ENCODE measurements around the gene LRRC9.

Gene LRRC9

GRCh38 chr14:59919570-59920377 lies at the start of gene LRRC9:
Gene LRRC9, plus strand, starts transcription at chr14:59920144.
- Histone ChIP-seq H3K27me3 (peaks cover 0 to 12% (median 8%) of the 10 kb centered on the region in 11 experiments; a peak in 14 of 22 replicates), H3K27ac (no peak within 1 kb of the TSS), H3K36me3 (no peaks in the 10 kb centered on the region), H3K9ac (peak within 1 kb of the TSS in 6 of 11 experiments; percentile 13 to 37 (median 25); a peak in 9 of 22 replicates), H4K20me1 (no peaks in the 10 kb centered on the region), H3K9me3 (replicated peaks in 1 of 11) (peaks cover 0 to 3% (median 0%) of the 10 kb centered on the region in 11 experiments; a peak in 1 of 22 replicates), H3K4me3 (peak within 1 kb of the TSS; percentile 18 to 65 (median 52); a peak in 19 of 20 replicates), H3K4me2 (peak within 1 kb of the TSS; percentile 58 to 85 (median 74)), H3K4me1 (peaks cover 0 to 7% (median 0%) of the 10 kb centered on the region in 10 experiments; a peak in 2 of 20 replicates)
- no peak for TF ChIP-seq Cebpa-rat (IDR thresholded peaks at IDR 0.05)

- Histone ChIP-seq H3K4me2 (peak within 1 kb of the TSS; percentile 84 to 100 (median 96)), H3K9ac (peak within 1 kb of the TSS; percentile 72 to 84 (median 79)), H3K4me1 (peaks cover 0 to 20% (median 11%) of the 10 kb centered on the region in 10 experiments; a peak in 13 of 20 replicates), H3K27me3 (peaks cover 0 to 24% (median 14%) of the 10 kb centered on the region in 11 experiments; a peak in 19 of 22 replicates), H4K20me1 (0 out of 22 replicates have a peak, but pooled peaks cover 0 to 4% (median 0%) of the 10 kb centered on the region in 11 experiments), H3K9me3 (replicated peaks in 1 of 11) (no peaks in the 10 kb centered on the region), H3K27ac (peak within 1 kb of the TSS; percentile 20 to 72 (median 54); a peak in 19 of 22 replicates), H3K4me3 (peak within 1 kb of the TSS; percentile 73 to 94 (median 84)), H3K36me3 (no peaks in the 10 kb centered on the region)
- no peak for TF ChIP-seq Cebpa-rat (IDR thresholded peaks at IDR 0.05)
These were observed 49.4 kb upstream of the LRRC9 start, which contains the start of gene RTN1 for GRCh38 chr14:59870277-59871165. Gene RTN1, minus strand, starts transcription at chr14:59870776. Its CDS starts 146 bp downstream, at chr14:59870630.

- Histone ChIP-seq H4K20me1 (0 out of 22 replicates have a peak, but pooled peaks cover 0 to 4% (median 0%) of the 10 kb centered on the region in 11 experiments), H3K36me3 (no peaks in the 10 kb centered on the region), H3K4me3 (peak overlapping the region; percentile 73 to 94 (median 84)), H3K27ac (peak overlapping the region in 1 of 11 experiments; percentile 72; a peak in 1 of 22 replicates), H3K4me2 (peak overlapping the region; percentile 84 to 100 (median 96)), H3K27me3 (peaks cover 0 to 24% (median 14%) of the 10 kb centered on the region in 11 experiments; a peak in 19 of 22 replicates), H3K9ac (peak overlapping the region in 10 of 11 experiments; percentile 72 to 84 (median 80); a peak in 18 of 22 replicates), H3K9me3 (replicated peaks in 1 of 11) (no peaks in the 10 kb centered on the region), H3K4me1 (peaks cover 0 to 20% (median 11%) of the 10 kb centered on the region in 10 experiments; a peak in 13 of 20 replicates)
- no peak for TF ChIP-seq Cebpa-rat (IDR thresholded peaks at IDR 0.05)
These were observed 48.8 kb upstream of the LRRC9 start for GRCh38 chr14:59871166-59871495.

DNA sequence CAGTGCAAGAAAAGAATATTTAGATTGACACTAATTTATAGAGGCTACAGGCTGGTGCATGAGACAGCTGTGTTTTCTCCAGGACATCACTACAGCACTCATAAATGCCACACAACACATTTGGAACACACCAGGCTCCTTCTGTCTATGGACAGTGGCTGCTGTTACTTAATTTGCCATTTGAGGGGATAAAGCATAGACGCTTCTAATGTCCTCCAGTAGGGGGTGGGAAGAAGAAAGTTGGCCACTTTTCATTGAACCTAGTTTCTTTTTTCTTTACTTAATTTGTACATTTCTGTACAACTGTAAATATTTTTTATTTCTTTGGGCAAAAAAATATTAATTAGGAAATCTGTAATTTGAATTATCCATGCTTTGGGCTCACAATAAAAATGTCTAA lies 37.0 kb upstream of the LRRC9 start:
- H3K9me3 ChIP-seq (replicated peaks in 1 of 11) = no peaks in the 10 kb centered on the region
- no peak overlapping the region for H3K4me3 ChIP-seq
- H3K36me3 ChIP-seq = no peaks in the 10 kb centered on the region
- TF ChIP-seq Cebpa-rat (IDR thresholded peaks at IDR 0.05) = no peak
- no peak overlapping the region for H3K27ac ChIP-seq
- no peaks in the 10 kb centered on the region for H3K4me1 ChIP-seq
- no peak overlapping the region for H3K9ac ChIP-seq
- H3K4me2 ChIP-seq = no peak overlapping the region
- H3K27me3 ChIP-seq = no peaks in the 10 kb centered on the region
- H4K20me1 ChIP-seq = no peaks in the 10 kb centered on the region

- Histone ChIP-seq H3K4me1 (peaks cover 0 to 3% (median 0%) of the 10 kb centered on the region in 10 experiments; a peak in 1 of 20 replicates), H3K27ac (no peak overlapping the region), H3K4me2 (no peak overlapping the region), H3K4me3 (no peak overlapping the region), H3K9me3 (replicated peaks in 1 of 11) (no peaks in the 10 kb centered on the region), H3K27me3 (no peaks in the 10 kb centered on the region), H3K9ac (no peak overlapping the region), H4K20me1 (no peaks in the 10 kb centered on the region), H3K36me3 (no peaks in the 10 kb centered on the region)
- TF ChIP-seq Cebpa-rat (IDR thresholded peaks at IDR 0.05) = no peak
These were observed 29.3 kb upstream of the LRRC9 start for GRCh38 chr14:59890676-59891075.

DNA sequence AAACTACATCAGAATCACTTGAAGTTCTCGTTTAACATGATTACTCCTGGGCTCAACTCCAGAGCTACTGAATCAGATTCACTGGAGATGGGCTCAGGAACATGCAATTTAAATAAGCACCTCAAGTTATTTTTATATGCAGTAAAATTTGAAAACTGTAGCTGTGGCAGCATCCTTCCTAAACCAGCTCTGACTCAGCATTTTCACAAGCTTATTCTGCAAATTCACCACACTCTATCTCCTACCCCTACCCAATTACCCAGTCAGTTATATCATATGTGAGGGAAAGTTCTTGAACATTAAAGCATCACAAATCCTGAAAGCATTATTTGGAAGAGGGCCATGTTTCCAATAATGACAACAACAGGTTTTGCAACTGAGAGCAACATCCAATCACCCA lies 24.2 kb upstream of the LRRC9 start:
- Histone ChIP-seq H3K4me3 (no peak overlapping the region), H3K9ac (no peak overlapping the region), H3K4me2 (0 out of 22 replicates have a peak overlapping the region, but pooled peaks of 1 of the 11 experiments have one; percentile 11), H3K36me3 (no peaks in the 10 kb centered on the region), H3K27ac (no peak overlapping the region), H3K27me3 (no peaks in the 10 kb centered on the region), H3K9me3 (replicated peaks in 1 of 11) (0 out of 22 replicates have a peak, but pooled peaks cover 0 to 2% (median 0%) of the 10 kb centered on the region in 11 experiments), H4K20me1 (no peaks in the 10 kb centered on the region; a peak in 1 of 22 replicates), H3K4me1 (peaks cover 0 to 6% (median 0%) of the 10 kb centered on the region in 10 experiments; a peak in 1 of 20 replicates)
- TF ChIP-seq Cebpa-rat (IDR thresholded peaks at IDR 0.05) = no peak

DNA sequence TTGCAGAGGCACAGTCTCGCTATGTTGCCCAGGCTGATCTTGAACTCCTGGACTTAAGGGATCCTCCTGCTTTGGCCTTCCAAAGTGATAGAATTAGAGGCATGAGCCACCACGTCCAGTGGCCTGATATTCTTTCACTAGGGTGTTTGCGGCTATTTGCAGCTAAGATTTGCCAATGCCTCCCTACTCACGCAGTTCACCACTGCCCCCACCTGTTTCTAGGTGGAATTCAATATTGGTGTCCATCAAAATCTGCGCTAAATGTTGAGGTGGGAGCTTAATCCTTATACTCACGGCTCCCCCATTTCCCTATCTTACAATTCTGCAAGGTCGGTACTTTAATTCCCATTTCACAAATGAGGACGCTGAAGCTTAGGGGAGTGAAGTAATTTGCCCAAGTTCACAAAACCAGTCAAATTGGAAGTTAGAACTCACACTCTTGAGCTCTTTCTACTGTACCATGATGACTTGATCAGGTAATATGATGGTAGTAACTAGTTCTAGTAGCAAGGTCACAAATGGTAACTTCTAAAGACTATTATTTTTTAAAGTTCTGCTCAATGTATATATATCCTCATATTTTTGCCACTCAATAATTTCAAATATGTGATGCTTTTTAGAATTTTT lies 22.1 kb upstream of the LRRC9 start:
- Histone ChIP-seq H3K4me1 (peaks cover 0 to 6% (median 0%) of the 10 kb centered on the region in 10 experiments; a peak in 1 of 20 replicates), H3K36me3 (no peaks in the 10 kb centered on the region), H3K27ac (no peak overlapping the region), H3K4me3 (no peak overlapping the region), H3K4me2 (no peak overlapping the region), H3K9me3 (replicated peaks in 1 of 11) (peaks cover 0 to 14% (median 9%) of the 10 kb centered on the region in 11 experiments; a peak in 13 of 22 replicates), H3K9ac (no peak overlapping the region), H3K27me3 (no peaks in the 10 kb centered on the region), H4K20me1 (no peaks in the 10 kb centered on the region; a peak in 1 of 22 replicates)
- TF ChIP-seq Cebpa-rat (IDR thresholded peaks at IDR 0.05) = no peak

DNA sequence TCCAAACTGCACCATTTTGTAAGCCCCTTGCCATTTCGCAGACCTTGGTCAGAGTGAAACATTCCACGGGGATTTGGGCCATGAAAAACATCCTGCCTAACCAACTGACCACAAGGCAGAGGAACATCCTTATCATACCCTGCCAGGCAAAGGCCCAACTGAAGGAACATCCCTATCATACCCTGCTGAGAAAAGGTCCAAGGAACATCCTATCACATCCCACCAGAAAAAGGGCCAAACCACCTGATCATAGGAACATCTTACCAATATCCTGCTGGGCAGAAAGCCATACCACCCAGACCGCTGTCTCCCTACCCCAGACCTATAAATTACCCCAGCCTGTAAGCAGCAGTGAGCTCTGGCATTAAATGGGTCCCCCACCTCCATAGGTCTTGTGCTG lies 19.4 kb upstream of the LRRC9 start:
- Histone ChIP-seq H3K4me3 (no peak overlapping the region), H3K27me3 (no peaks in the 10 kb centered on the region), H3K4me1 (peaks cover 0 to 4% (median 0%) of the 10 kb centered on the region in 10 experiments; a peak in 1 of 20 replicates), H3K9me3 (replicated peaks in 1 of 11) (peaks cover 0 to 14% (median 9%) of the 10 kb centered on the region in 11 experiments; a peak in 13 of 22 replicates), H3K9ac (no peak overlapping the region), H4K20me1 (no peaks in the 10 kb centered on the region; a peak in 1 of 22 replicates), H3K36me3 (no peaks in the 10 kb centered on the region), H3K4me2 (no peak overlapping the region), H3K27ac (no peak overlapping the region)
- TF ChIP-seq Cebpa-rat (IDR thresholded peaks at IDR 0.05) = no peak

All from BLaER1 treated with 17β-estradiol and CSF1 and Interleukin-3, amounts not matched to agents 10 nM and 100 nM (cell line).